GM19395 (cell line): ENCODE data around the gene KCNK1.

Experiments
- ATAC-seq: cut with Tn5 transposase; IDR thresholded peaks from one replicate; pipeline ENCODE4 v1.9.1; 2021; ENCODE audit warnings: mild to moderate bottlenecking, moderate library complexity; ENCODE audit not compliant: unreplicated experiment

The KCNK1 gene

GRCh38 chr1:233695901-233696300 lies 82.0 kb downstream of the KCNK1 start:
- ATAC-seq = peak; percentile 52

GRCh38 chr1:233700338-233700737 lies 86.4 kb downstream of the KCNK1 start:
- no peak for ATAC-seq

GRCh38 chr1:233704170-233704897 lies 90.4 kb downstream of the KCNK1 start:
- no peak for ATAC-seq

GRCh38 chr1:233704898-233705723 lies 91.2 kb downstream of the KCNK1 start:
- no peak for ATAC-seq

- ATAC-seq = no peak
Measured at GRCh38 chr1:233707153-233707879, 93.4 kb downstream of the KCNK1 start.

GRCh38 chr1:233707880-233708815 lies 94.2 kb downstream of the KCNK1 start:
- ATAC-seq = no peak

- ATAC-seq = no peak
Measured at GRCh38 chr1:233710031-233710430, 96.1 kb downstream of the KCNK1 start.

- ATAC-seq = no peak
Measured at GRCh38 chr1:233710507-233710906, 96.6 kb downstream of the KCNK1 start.

GRCh38 chr1:233714631-233715217 lies 100.8 kb downstream of the KCNK1 start:
- no peak for ATAC-seq

- ATAC-seq = no peak
Measured at GRCh38 chr1:233718057-233718456, 104.2 kb downstream of the KCNK1 start.

- no peak for ATAC-seq
Measured at GRCh38 chr1:233719655-233720341, 105.9 kb downstream of the KCNK1 start.

- no peak for ATAC-seq
Measured at GRCh38 chr1:233721004-233721595, 107.2 kb downstream of the KCNK1 start.
